ENCODE measurements around the gene SLC17A5.

The SLC17A5 gene

DNA sequence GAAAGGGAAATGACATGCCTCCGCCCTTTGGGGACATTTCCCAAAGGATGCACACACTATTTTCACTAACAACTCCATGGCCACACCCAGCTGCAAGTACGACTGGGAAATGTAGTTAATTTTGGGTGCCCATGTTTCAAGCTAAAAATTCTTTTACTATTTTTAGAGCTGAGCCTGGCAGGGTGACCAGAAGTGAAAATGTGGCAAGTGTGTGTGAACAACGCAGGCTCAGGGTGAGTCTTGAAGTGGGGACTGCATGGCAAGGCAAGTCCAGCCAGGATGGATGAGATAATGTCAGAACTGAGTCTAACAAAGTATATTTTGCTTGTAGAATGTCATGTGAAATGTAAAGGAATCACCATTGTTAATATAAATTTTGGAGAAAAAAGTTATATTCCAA is 25.2 kb upstream of the SLC17A5 start:
- no peaks in the 10 kb centered on the region for H3K79me2 ChIP-seq (ENCODE audit: insufficient read depth, low read length)
- H3K9me2 ChIP-seq (ENCODE audit: low read depth, low read length): no peaks in the 10 kb centered on the region
- H3K9me3 ChIP-seq (ENCODE audit: low read length): no peaks in the 10 kb centered on the region
- H3K9ac ChIP-seq (ENCODE audit: low read length): no peak overlapping the region
- no peak for TF ChIP-seq EZH2 (IDR thresholded peaks at IDR 0.05; ENCODE audit: borderline replicate concordance, low read length)
- TF ChIP-seq, protein P1, sequence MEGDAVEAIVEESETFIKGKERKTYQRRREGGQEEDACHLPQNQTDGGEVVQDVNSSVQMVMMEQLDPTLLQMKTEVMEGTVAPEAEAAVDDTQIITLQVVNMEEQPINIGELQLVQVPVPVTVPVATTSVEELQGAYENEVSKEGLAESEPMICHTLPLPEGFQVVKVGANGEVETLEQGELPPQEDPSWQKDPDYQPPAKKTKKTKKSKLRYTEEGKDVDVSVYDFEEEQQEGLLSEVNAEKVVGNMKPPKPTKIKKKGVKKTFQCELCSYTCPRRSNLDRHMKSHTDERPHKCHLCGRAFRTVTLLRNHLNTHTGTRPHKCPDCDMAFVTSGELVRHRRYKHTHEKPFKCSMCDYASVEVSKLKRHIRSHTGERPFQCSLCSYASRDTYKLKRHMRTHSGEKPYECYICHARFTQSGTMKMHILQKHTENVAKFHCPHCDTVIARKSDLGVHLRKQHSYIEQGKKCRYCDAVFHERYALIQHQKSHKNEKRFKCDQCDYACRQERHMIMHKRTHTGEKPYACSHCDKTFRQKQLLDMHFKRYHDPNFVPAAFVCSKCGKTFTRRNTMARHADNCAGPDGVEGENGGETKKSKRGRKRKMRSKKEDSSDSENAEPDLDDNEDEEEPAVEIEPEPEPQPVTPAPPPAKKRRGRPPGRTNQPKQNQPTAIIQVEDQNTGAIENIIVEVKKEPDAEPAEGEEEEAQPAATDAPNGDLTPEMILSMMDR (IDR thresholded peaks at IDR 0.05; ENCODE audit: low read length): no peak
- H3K27ac ChIP-seq (ENCODE audit: low read depth, low read length, poor library complexity, severe bottlenecking): no peak overlapping the region
- H3K4me3 ChIP-seq (ENCODE audit: low read depth, low read length, poor library complexity, severe bottlenecking): no peak overlapping the region
- H3K36me3 ChIP-seq (ENCODE audit: insufficient read depth, low read length): no peaks in the 10 kb centered on the region
- no peak overlapping the region for H3K4me2 ChIP-seq (ENCODE audit: low read length)
- no peak overlapping the region for H2AFZ ChIP-seq (ENCODE audit: low read length)
- no peaks in the 10 kb centered on the region for H3K4me1 ChIP-seq (ENCODE audit: insufficient read depth, low read length, severe bottlenecking)
- no peaks in the 10 kb centered on the region for H4K20me1 ChIP-seq (ENCODE audit: insufficient read depth, low read length)
- no peaks in the 10 kb centered on the region for H3F3A ChIP-seq (ENCODE audit: insufficient read depth, low read length)
- no peaks in the 10 kb centered on the region for H3K27me3 ChIP-seq (ENCODE audit: insufficient read depth, low read length)

DNA sequence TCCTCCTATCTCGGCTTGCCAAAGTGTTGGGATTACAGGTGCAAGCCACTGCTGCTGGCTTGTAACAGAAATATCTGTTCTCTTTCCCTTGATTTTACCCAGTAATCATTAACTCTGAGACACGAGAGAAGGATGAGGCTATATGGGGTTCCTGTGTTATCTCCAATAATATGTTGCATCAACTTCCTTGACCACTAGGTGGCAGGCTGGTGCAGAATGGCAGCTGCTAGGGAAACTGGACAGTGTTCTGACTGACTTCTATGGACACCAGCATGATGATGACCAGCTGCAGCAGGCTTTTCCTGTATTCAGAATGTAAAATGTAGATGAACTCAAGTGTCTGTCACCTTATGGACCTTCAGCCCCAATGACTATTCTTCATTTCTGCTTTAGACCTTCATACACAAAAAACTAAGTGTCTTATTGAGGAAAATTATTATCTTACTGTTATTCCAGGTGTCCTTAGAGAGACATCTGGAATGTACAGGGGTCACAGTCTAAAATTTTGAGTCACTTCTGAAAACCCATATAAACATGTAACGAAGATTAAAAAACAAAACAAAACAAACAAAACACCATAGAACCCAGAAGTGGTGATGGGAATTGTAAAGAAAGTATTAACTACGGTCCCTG is 21.8 kb upstream of the SLC17A5 start:
- H2AFZ ChIP-seq (ENCODE audit: low read length): no peak overlapping the region

DNA sequence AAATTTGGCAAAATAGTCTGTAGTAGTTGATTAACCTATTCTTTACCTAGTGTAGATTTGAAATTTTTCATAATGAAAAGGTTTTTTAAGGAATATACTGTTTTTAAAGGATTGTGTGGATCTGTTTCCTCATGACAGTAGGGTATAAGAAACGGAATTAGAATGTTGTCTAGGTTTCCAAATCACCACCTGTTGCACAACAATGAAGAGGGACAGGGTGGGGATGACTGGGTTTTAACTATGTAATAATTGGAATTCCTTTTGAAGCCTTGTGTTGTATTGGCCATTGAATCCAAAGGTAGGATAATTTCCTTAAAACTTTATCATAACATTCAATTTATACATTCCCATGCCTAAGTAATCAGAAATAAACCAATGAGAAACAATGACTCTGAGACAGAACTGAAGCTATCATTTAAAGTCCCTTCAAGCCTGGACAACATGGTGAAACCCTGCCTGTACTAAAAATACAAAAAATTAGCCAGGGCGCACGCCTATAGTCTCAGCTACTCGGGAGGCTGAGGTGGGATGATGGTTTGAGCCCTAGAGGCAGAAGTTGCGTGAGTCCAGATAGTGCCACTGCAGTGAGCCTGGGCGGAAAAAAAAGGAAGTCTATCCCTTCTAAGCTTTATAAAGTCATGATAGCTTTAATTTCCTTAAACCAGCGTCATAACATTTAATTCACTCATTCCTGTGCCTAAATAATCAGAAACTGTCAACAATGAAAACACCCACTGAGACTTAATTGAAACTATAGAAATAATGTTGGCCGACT is 18.3 kb upstream of the SLC17A5 start:
- H3K27ac ChIP-seq (ENCODE audit: low read depth, low read length, poor library complexity, severe bottlenecking): no peak overlapping the region
- no peak overlapping the region for H3K4me3 ChIP-seq (ENCODE audit: low read depth, low read length, poor library complexity, severe bottlenecking)
- H4K20me1 ChIP-seq (ENCODE audit: insufficient read depth, low read length): no peaks in the 10 kb centered on the region
- H3K9me3 ChIP-seq (ENCODE audit: low read length): no peaks in the 10 kb centered on the region
- no peaks in the 10 kb centered on the region for H3K36me3 ChIP-seq (ENCODE audit: insufficient read depth, low read length)
- no peak overlapping the region for H2AFZ ChIP-seq (ENCODE audit: low read length)
- no peak overlapping the region for H3K4me2 ChIP-seq (ENCODE audit: low read length)
- H3K4me1 ChIP-seq (ENCODE audit: insufficient read depth, low read length, severe bottlenecking): no peaks in the 10 kb centered on the region
- H3F3A ChIP-seq (ENCODE audit: insufficient read depth, low read length): no peaks in the 10 kb centered on the region
- H3K27me3 ChIP-seq (ENCODE audit: insufficient read depth, low read length): no peaks in the 10 kb centered on the region
- H3K9me2 ChIP-seq (ENCODE audit: low read depth, low read length): no peaks in the 10 kb centered on the region
- no peaks in the 10 kb centered on the region for H3K79me2 ChIP-seq (ENCODE audit: insufficient read depth, low read length)
- H3K9ac ChIP-seq (ENCODE audit: low read length): no peak overlapping the region
- TF ChIP-seq, protein P1 (IDR thresholded peaks at IDR 0.05; ENCODE audit: low read length): no peak
- TF ChIP-seq EZH2 (IDR thresholded peaks at IDR 0.05; ENCODE audit: borderline replicate concordance, low read length): no peak

More for the DNA sequence above, 21.8 kb upstream of the SLC17A5 start:
- Histone ChIP-seq H3K4me3 (ENCODE audit: low read depth, low read length, poor library complexity, severe bottlenecking) (no peak overlapping the region), H3K79me2 (ENCODE audit: insufficient read depth, low read length) (no peaks in the 10 kb centered on the region), H3K27me3 (ENCODE audit: insufficient read depth, low read length) (no peaks in the 10 kb centered on the region), H3K36me3 (ENCODE audit: insufficient read depth, low read length) (no peaks in the 10 kb centered on the region), H3K27ac (ENCODE audit: low read depth, low read length, poor library complexity, severe bottlenecking) (no peak overlapping the region), H3K4me1 (ENCODE audit: insufficient read depth, low read length, severe bottlenecking) (no peaks in the 10 kb centered on the region), H3K4me2 (ENCODE audit: low read length) (no peak overlapping the region), H3K9ac (ENCODE audit: low read length) (no peak overlapping the region), H3K9me2 (ENCODE audit: low read depth, low read length) (no peaks in the 10 kb centered on the region), H4K20me1 (ENCODE audit: insufficient read depth, low read length) (no peaks in the 10 kb centered on the region), H3F3A (ENCODE audit: insufficient read depth, low read length) (no peaks in the 10 kb centered on the region), H3K9me3 (ENCODE audit: low read length) (no peaks in the 10 kb centered on the region)
- TF ChIP-seq EZH2 (IDR thresholded peaks at IDR 0.05; ENCODE audit: borderline replicate concordance, low read length): no peak
- TF ChIP-seq, protein P1 (IDR thresholded peaks at IDR 0.05; ENCODE audit: low read length): peak; percentile 91

Data from OCI-LY1 (cell line).